Epithelial cell of proximal tubule (primary cell): ENCODE results near the gene MAML2. TPM values are rescaled to one million over a fixed set of nuclear protein-coding genes. Genes with fewer than 3 reads are reported as not detected.

Source experiments
- DNase-seq: peaks from one replicate; pipeline ENCODE4 v3.0.0-alpha.2; 2011; ENCODE audit warnings: low read depth
- H3K4me3 ChIP-seq: 2 replicates; pipeline ENCODE4 v1.5.1; 2011; ENCODE audit warnings: low read depth, mild to moderate bottlenecking, low read length
- CTCF ChIP-seq: conservative IDR thresholded peaks from 2 replicates; pipeline ENCODE4 v1.5.1; 2012; ENCODE audit warnings: low read depth, mild to moderate bottlenecking, low read length
- total RNA-seq: library from RNA; depleted of rRNA; stranded (reverse); fragments of >200 nt; gene quantifications from 2 replicates; pipeline ENCODE4 v1.2.3, GENCODE V29; 2015

Gene MAML2
- total RNA-seq, 1 donor from 2014 or later: 5.1 TPM

- no peak for DNase-seq
- no peak for TF ChIP-seq CTCF
- H3K4me3 ChIP-seq: no peak overlapping the region
These were observed 212.9 kb downstream of the MAML2 start for GRCh38 chr11:96130061-96130620.

DNA sequence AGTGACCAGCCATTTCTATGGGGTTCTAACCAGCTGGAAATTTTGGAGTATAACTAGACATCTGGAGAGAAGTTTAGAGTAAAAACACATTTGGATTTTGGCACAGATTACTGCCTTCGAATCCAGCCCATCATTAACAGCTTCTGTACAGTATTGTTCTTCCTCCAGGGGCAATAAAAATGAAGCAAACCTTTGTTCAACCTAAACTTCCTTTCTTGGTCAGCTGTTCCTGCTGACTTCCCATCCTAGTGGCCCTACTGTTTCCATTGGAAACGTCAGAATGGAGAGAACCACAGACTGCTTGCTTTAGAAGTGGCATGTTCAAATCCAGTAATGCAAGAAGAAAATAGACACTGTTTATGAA, 215.4 kb downstream of the MAML2 start:
- H3K4me3 ChIP-seq: no peak overlapping the region
- no peak for DNase-seq
- TF ChIP-seq CTCF: no peak

- TF ChIP-seq CTCF: no peak
- DNase-seq: no peak
- H3K4me3 ChIP-seq: no peak overlapping the region
These were observed 215.9 kb downstream of the MAML2 start for GRCh38 chr11:96126917-96127595.

DNA sequence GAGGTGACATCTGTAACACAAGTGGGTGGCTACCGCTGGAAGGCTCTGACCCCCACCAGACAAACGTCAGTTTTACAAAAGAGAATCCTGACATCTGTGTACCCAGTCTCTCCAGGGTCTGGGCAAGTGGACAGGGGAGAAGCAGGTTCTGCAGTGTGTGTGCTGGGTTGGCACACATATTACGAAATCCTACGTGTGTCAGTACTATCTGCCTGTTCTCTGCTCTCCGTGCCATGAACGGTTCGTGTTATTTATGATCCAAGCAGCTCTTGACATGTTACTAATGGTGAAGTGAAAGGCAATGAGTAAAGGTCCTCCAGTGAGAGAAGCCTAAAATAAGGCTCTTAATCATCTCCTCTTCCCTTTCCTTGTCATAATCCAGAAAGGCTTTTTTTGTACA, 217.6 kb downstream of the MAML2 start:
- no peak for DNase-seq
- H3K4me3 ChIP-seq: no peak overlapping the region
- TF ChIP-seq CTCF: no peak

DNA sequence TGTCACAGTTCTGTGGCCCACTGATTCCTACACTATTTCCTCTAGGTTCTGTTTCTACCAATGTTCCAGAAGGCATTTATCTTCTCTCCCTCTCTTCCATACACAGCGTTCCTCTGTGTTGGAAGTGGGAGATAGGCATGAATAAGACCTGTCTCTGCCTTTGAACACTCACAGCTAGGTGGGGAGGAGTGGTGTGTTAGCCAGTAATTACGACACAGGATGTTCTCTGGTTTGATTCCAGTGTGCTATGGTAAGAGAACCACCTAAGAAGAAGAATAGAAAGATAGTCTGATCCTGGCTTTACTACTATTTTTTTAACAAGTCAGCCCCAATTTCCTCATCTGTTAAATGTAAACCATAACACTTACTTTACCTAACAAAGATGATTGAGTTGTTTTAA, 218.8 kb downstream of the MAML2 start:
- TF ChIP-seq CTCF: no peak
- H3K4me3 ChIP-seq: no peak overlapping the region
- DNase-seq: no peak

DNA sequence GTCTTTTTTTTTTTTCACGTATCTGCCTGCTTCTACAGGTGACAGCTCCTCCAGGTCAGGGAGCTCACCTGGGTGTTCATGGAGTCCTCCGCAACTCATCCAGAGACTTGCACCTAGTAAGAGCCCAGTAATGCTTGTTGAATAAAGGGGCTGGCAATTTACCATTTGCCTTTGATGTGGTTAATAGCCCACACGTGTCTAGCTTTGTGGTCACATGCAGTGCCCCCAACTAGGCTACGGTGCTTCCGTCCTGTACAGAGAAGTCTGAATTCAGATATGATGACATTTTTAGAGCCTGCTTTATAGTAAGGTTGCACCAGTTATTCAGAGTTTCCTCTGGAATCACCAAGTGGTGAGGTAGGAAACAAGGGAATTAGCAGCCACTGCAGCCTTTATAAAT, 219.7 kb downstream of the MAML2 start:
- no peak overlapping the region for H3K4me3 ChIP-seq
- no peak for DNase-seq
- TF ChIP-seq CTCF: no peak

DNA sequence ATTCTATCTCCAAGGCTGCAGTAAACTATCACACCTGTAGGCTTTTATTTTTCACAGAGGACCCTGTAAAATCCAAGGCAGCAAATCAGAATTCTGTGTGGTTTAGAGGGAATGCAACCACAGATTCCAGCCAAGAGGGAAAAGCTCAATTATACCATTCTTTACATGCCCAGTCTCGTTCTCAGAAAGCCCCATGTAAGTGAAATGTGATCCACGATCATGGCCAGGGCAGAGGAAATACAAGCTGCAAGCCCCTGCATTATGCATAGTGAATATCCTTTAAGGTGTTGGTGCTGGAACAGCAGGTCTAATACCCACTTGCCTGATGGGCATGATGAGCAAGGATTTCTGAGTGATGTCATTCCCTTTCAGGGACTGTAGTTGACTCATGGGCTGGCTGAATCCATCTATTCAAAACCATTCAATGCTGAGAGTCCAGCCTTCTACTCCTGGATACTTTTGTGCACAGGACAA, 220.4 kb downstream of the MAML2 start:
- no peak for DNase-seq
- no peak for TF ChIP-seq CTCF

More for the DNA sequence above, 220.4 kb downstream of the MAML2 start:
- H3K4me3 ChIP-seq: no peak overlapping the region
